SK-N-SH (cell line): Measurements from ENCODE around the gene OR1L8. TPM values are rescaled to one million over a fixed set of nuclear protein-coding genes. Genes with fewer than 3 reads are reported as not detected.

Experiments
- CTCF ChIA-PET: fragments of 300-600, 350-600 bp; formaldehyde crosslinking; extraction: SDS; loops from one replicate; lab custom pipeline; 2021; lab: Yijun Ruan, JAX
- POLR2A ChIA-PET: fragments of 350-600 bp; sonication (Branson Sonifier 250); formaldehyde crosslinking; extraction: SDS; loops from one replicate; lab custom pipeline; 2020; ENCODE audit warnings: antibody characterized with exemption, inconsistent platforms; lab: Yijun Ruan, JAX
- DNase-seq: peaks from one replicate; pipeline ENCODE4 v3.0.0; 2012
- H2AFZ ChIP-seq: fragments of 200-600 bp; sonication (generic); 2 replicates; pipeline ENCODE4 v1.8.1; 2016; ENCODE audit warnings: antibody characterized with exemption, mild to moderate bottlenecking, low read depth
- H3F3A ChIP-seq: fragments of 200-600 bp; sonication (generic); replicated peaks from 2 replicates; pipeline ENCODE3; 2016; ENCODE audit warnings: antibody characterized with exemption, mild to moderate bottlenecking; ENCODE audit not compliant: insufficient read depth
- H3K27ac ChIP-seq, 2 experiments: fragments of 200-500 bp in 1 of 2; fragments of 200-600 bp in 1 of 2; sonication (Bioruptor generic) in 1 of 2; sonication (generic), shearing (Covaris generic) in 1 of 2; 2 replicates each; pipeline versions ENCODE4 v1.5.1 to v1.6.1; 2014 to 2016; ENCODE audit warnings: low read depth in 2 of 2, inconsistent platforms in 1 of 2, low read length in 1 of 2, mild to moderate bottlenecking in 1 of 2, mixed read lengths in 1 of 2
- H3K27me3 ChIP-seq: fragments of 200-600 bp; sonication (generic), shearing (Covaris generic); 2 replicates; pipeline ENCODE4 v1.6.1; 2016; ENCODE audit warnings: mixed run types; ENCODE audit not compliant: insufficient read depth
- H3K36me3 ChIP-seq, 2 experiments: fragments of 200-500 bp in 1 of 2; fragments of 200-600 bp in 1 of 2; sonication (Bioruptor generic) in 1 of 2; sonication (generic) in 1 of 2; replicated peaks in 1 of 2; 2 replicates each; pipeline versions ENCODE3 to v1.5.1; 2014 to 2016; ENCODE audit warnings: low read length in 1 of 2, mild to moderate bottlenecking in 1 of 2; ENCODE audit not compliant: insufficient read depth in 2 of 2, control insufficient read depth in 1 of 2
- H3K4me1 ChIP-seq, 2 experiments: fragments of 200-500 bp in 1 of 2; fragments of 200-600 bp in 1 of 2; sonication (Bioruptor generic) in 1 of 2; sonication (generic), shearing (Covaris generic) in 1 of 2; 2 replicates each; pipeline versions ENCODE4 v1.5.1 to v1.6.1; 2014 to 2016; ENCODE audit warnings: low read depth in 1 of 2, low read length in 1 of 2, mixed run types in 1 of 2; ENCODE audit not compliant: insufficient read depth in 2 of 2, control insufficient read depth in 1 of 2
- H3K4me2 ChIP-seq: fragments of 200-600 bp; sonication (generic), shearing (Covaris generic); 2 replicates; pipeline ENCODE4 v1.6.1; 2017; ENCODE audit warnings: mixed run types
- H3K4me3 ChIP-seq, 2 experiments: fragments of 200-500 bp in 1 of 2; fragments of 200-600 bp in 1 of 2; sonication (Bioruptor generic) in 1 of 2; sonication (generic), shearing (Covaris generic) in 1 of 2; 2 replicates each; pipeline versions ENCODE4 v1.5.1 to v1.8.1; 2014 to 2016; ENCODE audit warnings: low read depth in 2 of 2, inconsistent platforms in 1 of 2, low read length in 1 of 2, mild to moderate bottlenecking in 1 of 2, mixed read lengths in 1 of 2, moderate library complexity in 1 of 2
- H3K79me2 ChIP-seq: fragments of 200-600 bp; sonication (generic); 2 replicates; pipeline ENCODE4 v1.8.1; 2017; ENCODE audit warnings: mild to moderate bottlenecking; ENCODE audit not compliant: insufficient read depth
- H3K9ac ChIP-seq: fragments of 200-600 bp; sonication (generic); 2 replicates; pipeline ENCODE4 v1.6.1; 2017; ENCODE audit warnings: mixed run types
- H3K9me2 ChIP-seq: fragments of 200-600 bp; sonication (generic); 2 replicates; pipeline ENCODE4 v1.6.1; 2017; ENCODE audit warnings: mixed run types
- H3K9me3 ChIP-seq: fragments of 200-600 bp; sonication (generic); 2 replicates; pipeline ENCODE4 v1.6.1; 2017; ENCODE audit warnings: mixed run types, mild to moderate bottlenecking, moderate library complexity
- H4K20me1 ChIP-seq: fragments of 200-600 bp; sonication (generic); 2 replicates; pipeline ENCODE4 v1.6.1; 2017; ENCODE audit warnings: mild to moderate bottlenecking, mixed run types; ENCODE audit not compliant: insufficient read depth
- JUND ChIP-seq: IDR thresholded peaks from 2 replicates; pipeline ENCODE4 v1.4.0; 2012
- MEF2A ChIP-seq: IDR thresholded peaks from 2 replicates; pipeline ENCODE4 v1.4.0; 2012; ENCODE audit warnings: low read depth, borderline replicate concordance
- NFIC ChIP-seq: IDR thresholded peaks from 2 replicates; pipeline ENCODE4 v1.4.0; 2012; ENCODE audit warnings: borderline replicate concordance
- POLR2AphosphoS5 ChIP-seq: IDR thresholded peaks from 2 replicates; pipeline ENCODE4 v1.6.1; 2012; ENCODE audit warnings: low read depth, low read length
- RFX5 ChIP-seq: IDR thresholded peaks from 2 replicates; pipeline ENCODE4 v1.6.1; 2012; ENCODE audit warnings: mild to moderate bottlenecking, improper control_type of control experiment, low read length
- RXRA ChIP-seq: IDR thresholded peaks from 2 replicates; pipeline ENCODE4 v1.4.0; 2012; ENCODE audit warnings: low read depth, mild to moderate bottlenecking, borderline replicate concordance
- SMC3 ChIP-seq: IDR thresholded peaks from 2 replicates; pipeline ENCODE4 v1.6.1; 2012; ENCODE audit warnings: low read depth, low read length, improper control_type of control experiment
- TAF1 ChIP-seq: IDR thresholded peaks from 2 replicates; pipeline ENCODE4 v1.6.1; 2012; ENCODE audit warnings: low read depth, mild to moderate bottlenecking, low read length, moderate library complexity, borderline replicate concordance
- TCF12 ChIP-seq: IDR thresholded peaks from 2 replicates; pipeline ENCODE4 v1.4.0; 2012
- TEAD4 ChIP-seq: IDR thresholded peaks from 2 replicates; pipeline ENCODE4 v1.4.0; 2012; ENCODE audit warnings: mild to moderate bottlenecking, borderline replicate concordance; ENCODE audit not compliant: insufficient read depth
- ZBTB33 ChIP-seq: IDR thresholded peaks from 2 replicates; pipeline ENCODE4 v1.4.0; 2012; ENCODE audit warnings: low read depth, borderline replicate concordance
- WGBS: methylation state at CpG from one replicate; pipeline ENCODE4 v1.1.6; 2017; ENCODE audit warnings: low lambda C conversion rate; 5-methylcytosine and 5-hydroxymethylcytosine counted together
- polyA plus RNA-seq, 3 experiments: library from polyadenylated mRNA; depleted of rRNA; stranded (reverse); fragments of >200 nt; gene quantifications; 2 replicates each; pipeline ENCODE4 v1.2.3, GENCODE V29; 2012
- TF ChIP-seq, protein P1 (sequence below): IDR thresholded peaks from 2 replicates; pipeline ENCODE4 v1.4.0; 2012; ENCODE audit warnings: low read depth
- TF ChIP-seq, protein P2 (sequence below): fragments of 200-600 bp; sonication (generic); IDR thresholded peaks from 2 replicates; pipeline ENCODE4 v1.6.1; 2017; ENCODE audit warnings: antibody characterized with exemption, mild to moderate bottlenecking, moderate library complexity
- TF ChIP-seq, protein P3 (sequence below): IDR thresholded peaks from 2 replicates; pipeline ENCODE4; 2012
- TF ChIP-seq, protein P4 (sequence below): IDR thresholded peaks from 2 replicates; pipeline ENCODE4 v1.6.1; 2012; ENCODE audit warnings: mild to moderate bottlenecking, low read depth, low read length, moderate library complexity

OR1L8 gene
- polyA plus RNA-seq, 1 of the 3 experiments (the other 2 are of a cell fraction), result 0.07 TPM

- peaks cover 0 to 4% of the 10 kb centered on the region in 2 experiments for H3K36me3 ChIP-seq
- H4K20me1 ChIP-seq, result no peaks in the 10 kb centered on the region
- ChIA-PET POLR2A (no interaction called here), CTCF (no interaction called here)
- H3K27me3 ChIP-seq, result no peaks in the 10 kb centered on the region
- DNase-seq, result no peak
- H3K9me2 ChIP-seq, result no peaks in the 10 kb centered on the region
- 1% methylated on average over 2 of the region's 2 CpGs for WGBS
- H2AFZ ChIP-seq, result 0 out of 2 replicates have a peak overlapping the region, but pooled peaks have one; percentile 29
- no peak overlapping the region for H3K27ac ChIP-seq
- H3K79me2 ChIP-seq, result no peaks in the 10 kb centered on the region
- no peaks in the 10 kb centered on the region for H3F3A ChIP-seq
- H3K9me3 ChIP-seq, result no peaks in the 10 kb centered on the region
- no peaks in the 10 kb centered on the region for H3K4me1 ChIP-seq
- no peak overlapping the region for H3K9ac ChIP-seq
- no peak overlapping the region for H3K4me3 ChIP-seq
- H3K4me2 ChIP-seq, result no peak overlapping the region
- no peak for TF ChIP-seq ZBTB33
- TF ChIP-seq TAF1, result no peak
- TF ChIP-seq, protein P1, sequence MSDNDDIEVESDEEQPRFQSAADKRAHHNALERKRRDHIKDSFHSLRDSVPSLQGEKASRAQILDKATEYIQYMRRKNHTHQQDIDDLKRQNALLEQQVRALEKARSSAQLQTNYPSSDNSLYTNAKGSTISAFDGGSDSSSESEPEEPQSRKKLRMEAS, result no peak
- TF ChIP-seq, protein P2, sequence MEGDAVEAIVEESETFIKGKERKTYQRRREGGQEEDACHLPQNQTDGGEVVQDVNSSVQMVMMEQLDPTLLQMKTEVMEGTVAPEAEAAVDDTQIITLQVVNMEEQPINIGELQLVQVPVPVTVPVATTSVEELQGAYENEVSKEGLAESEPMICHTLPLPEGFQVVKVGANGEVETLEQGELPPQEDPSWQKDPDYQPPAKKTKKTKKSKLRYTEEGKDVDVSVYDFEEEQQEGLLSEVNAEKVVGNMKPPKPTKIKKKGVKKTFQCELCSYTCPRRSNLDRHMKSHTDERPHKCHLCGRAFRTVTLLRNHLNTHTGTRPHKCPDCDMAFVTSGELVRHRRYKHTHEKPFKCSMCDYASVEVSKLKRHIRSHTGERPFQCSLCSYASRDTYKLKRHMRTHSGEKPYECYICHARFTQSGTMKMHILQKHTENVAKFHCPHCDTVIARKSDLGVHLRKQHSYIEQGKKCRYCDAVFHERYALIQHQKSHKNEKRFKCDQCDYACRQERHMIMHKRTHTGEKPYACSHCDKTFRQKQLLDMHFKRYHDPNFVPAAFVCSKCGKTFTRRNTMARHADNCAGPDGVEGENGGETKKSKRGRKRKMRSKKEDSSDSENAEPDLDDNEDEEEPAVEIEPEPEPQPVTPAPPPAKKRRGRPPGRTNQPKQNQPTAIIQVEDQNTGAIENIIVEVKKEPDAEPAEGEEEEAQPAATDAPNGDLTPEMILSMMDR, result no peak
- no peak for TF ChIP-seq RFX5
- no peak for TF ChIP-seq SMC3
- TF ChIP-seq TCF12, result no peak
- no peak for TF ChIP-seq MEF2A
- no peak for TF ChIP-seq JUND
- no peak for TF ChIP-seq POLR2AphosphoS5
- TF ChIP-seq NFIC, result no peak
- no peak for TF ChIP-seq TEAD4
- TF ChIP-seq, protein P3, sequence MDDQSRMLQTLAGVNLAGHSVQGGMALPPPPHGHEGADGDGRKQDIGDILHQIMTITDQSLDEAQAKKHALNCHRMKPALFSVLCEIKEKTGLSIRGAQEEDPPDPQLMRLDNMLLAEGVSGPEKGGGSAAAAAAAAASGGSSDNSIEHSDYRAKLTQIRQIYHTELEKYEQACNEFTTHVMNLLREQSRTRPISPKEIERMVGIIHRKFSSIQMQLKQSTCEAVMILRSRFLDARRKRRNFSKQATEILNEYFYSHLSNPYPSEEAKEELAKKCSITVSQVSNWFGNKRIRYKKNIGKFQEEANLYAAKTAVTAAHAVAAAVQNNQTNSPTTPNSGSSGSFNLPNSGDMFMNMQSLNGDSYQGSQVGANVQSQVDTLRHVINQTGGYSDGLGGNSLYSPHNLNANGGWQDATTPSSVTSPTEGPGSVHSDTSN, result no peak
- no peak for TF ChIP-seq RXRA
- TF ChIP-seq, protein P4, sequence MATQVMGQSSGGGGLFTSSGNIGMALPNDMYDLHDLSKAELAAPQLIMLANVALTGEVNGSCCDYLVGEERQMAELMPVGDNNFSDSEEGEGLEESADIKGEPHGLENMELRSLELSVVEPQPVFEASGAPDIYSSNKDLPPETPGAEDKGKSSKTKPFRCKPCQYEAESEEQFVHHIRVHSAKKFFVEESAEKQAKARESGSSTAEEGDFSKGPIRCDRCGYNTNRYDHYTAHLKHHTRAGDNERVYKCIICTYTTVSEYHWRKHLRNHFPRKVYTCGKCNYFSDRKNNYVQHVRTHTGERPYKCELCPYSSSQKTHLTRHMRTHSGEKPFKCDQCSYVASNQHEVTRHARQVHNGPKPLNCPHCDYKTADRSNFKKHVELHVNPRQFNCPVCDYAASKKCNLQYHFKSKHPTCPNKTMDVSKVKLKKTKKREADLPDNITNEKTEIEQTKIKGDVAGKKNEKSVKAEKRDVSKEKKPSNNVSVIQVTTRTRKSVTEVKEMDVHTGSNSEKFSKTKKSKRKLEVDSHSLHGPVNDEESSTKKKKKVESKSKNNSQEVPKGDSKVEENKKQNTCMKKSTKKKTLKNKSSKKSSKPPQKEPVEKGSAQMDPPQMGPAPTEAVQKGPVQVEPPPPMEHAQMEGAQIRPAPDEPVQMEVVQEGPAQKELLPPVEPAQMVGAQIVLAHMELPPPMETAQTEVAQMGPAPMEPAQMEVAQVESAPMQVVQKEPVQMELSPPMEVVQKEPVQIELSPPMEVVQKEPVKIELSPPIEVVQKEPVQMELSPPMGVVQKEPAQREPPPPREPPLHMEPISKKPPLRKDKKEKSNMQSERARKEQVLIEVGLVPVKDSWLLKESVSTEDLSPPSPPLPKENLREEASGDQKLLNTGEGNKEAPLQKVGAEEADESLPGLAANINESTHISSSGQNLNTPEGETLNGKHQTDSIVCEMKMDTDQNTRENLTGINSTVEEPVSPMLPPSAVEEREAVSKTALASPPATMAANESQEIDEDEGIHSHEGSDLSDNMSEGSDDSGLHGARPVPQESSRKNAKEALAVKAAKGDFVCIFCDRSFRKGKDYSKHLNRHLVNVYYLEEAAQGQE, result no peak
- TF ChIP-seq, all 33 proteins: peak for 0
These were observed 10.7 kb downstream of the OR1L8 start for GRCh38 chr9:122572456-122572855.
